Stimulated activated CD4-positive, alpha-beta T cell treated with anti-CD3 and anti-CD28 coated beads, Interleukin-4, amount 100 ng/mL, for 4 hours (primary cell): ENCODE measurements around the gene SH2D6.

Experiments used
- DNase-seq, 2 experiments: peaks; one replicate each; pipeline ENCODE4 v3.0.0-alpha.2; 2020

Gene SH2D6

DNA sequence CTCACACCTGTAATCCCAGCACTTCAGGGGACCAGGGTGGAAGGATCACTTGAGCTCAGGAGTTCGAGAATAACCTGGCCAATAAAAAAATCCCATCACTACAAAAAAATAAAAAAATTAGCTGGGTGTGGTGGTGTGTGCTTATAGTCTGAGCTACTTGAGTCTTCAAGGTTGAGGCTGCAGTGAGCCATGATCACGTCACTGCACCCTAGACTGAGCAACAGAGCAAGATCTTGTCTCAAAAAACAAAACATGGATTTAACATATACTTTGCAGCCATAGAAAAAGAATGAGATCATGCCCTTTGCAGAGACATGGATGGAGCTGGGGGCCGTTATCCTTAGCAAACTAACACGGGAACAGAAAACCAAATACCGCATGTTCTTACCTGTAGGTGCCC lies 22.2 kb downstream of the SH2D6 start:
- no peak for DNase-seq

DNA sequence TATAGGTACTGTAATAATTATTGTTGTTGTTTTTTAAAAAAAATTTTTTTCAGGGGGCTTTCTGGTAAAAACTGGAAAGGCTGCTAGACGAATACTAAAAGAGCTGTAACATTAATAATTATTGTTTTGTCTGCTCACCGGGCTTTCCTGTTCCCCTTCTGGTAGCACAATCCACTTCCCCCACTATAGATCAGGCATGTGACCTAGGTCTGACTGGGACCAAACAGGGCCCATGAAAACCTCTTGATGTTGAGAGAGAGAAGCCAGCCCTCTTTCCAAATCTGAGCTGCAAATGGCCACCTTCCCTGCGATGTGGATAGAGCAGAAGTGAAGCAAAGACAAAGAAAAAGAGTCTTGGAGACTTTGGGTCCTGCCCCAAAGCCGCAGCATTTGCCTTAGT lies 23.4 kb downstream of the SH2D6 start:
- no peak for DNase-seq

DNA sequence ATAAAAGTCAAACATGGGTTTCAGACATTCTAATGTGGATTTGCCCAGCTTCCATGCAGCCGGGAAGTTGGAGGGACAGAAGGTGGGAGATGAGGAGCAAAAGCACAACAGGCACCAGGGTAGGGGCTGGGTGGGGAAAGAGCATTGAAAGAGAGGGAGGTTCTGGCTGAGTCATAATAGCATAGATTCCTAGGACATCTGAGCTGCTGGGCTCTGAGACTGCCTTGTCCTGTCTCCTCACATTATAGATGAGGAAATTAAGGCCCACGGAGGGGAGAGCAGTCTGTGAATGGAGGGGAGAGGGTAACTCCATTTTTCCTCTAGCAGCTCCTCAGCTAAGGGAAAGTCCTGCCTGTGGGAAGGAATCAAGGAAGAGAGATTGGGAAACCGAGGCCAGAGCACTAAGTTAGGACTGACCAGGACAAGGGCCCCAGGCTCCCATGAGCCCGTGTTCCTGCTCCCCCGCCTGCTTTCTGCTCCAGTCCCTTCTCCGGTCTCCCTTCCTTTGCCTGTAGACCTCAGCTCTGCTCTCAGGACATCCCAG lies 26.2 kb downstream of the SH2D6 start:
- DNase-seq = no peak

DNA sequence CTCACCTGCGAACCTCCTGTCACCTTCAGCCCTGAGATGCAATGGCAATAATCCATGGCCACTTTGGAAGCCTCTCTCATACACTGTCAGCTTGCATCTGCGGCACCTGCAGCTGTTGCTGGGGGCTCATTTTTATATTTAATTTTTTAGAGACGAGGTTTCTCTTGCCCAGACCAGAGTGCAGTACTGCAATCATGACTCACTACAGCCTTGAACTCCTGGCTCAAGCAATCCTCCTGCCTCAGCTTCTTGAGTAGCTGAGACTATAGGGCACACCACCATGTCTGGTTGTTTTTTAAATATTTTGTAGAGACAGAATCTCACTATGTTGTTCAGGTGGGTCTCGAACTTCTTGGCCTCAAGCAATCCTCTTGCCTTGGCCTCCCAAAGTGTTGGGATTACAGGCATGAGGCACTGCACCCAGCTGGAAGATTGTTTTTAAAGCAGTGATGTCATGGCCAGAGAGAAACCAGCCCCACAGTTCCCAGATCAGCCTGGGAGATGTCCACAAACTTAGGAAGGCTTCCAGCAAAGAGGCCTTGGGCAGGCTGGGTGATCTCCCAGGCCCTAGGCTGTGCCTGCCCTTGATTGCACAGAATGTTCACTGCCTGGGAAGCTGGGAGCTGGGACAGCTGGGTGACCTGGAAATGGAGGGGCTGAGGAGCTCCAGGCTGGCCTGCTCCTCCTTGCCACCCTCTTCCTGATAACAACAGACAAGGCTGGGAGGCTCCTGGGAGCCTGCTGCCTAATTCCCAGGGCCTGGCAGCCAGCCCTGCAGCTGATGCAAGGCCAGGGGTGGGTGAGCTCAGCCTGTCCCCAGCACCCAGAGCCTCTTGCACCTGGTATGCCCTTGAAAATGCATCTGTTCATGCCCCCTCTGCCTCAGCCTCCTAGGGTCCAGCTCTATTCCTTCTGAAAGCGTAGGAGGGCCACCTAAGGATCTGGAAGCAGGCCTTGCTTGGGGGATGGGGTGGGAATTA lies 27.1 kb downstream of the SH2D6 start:
- DNase-seq = no peak

DNA sequence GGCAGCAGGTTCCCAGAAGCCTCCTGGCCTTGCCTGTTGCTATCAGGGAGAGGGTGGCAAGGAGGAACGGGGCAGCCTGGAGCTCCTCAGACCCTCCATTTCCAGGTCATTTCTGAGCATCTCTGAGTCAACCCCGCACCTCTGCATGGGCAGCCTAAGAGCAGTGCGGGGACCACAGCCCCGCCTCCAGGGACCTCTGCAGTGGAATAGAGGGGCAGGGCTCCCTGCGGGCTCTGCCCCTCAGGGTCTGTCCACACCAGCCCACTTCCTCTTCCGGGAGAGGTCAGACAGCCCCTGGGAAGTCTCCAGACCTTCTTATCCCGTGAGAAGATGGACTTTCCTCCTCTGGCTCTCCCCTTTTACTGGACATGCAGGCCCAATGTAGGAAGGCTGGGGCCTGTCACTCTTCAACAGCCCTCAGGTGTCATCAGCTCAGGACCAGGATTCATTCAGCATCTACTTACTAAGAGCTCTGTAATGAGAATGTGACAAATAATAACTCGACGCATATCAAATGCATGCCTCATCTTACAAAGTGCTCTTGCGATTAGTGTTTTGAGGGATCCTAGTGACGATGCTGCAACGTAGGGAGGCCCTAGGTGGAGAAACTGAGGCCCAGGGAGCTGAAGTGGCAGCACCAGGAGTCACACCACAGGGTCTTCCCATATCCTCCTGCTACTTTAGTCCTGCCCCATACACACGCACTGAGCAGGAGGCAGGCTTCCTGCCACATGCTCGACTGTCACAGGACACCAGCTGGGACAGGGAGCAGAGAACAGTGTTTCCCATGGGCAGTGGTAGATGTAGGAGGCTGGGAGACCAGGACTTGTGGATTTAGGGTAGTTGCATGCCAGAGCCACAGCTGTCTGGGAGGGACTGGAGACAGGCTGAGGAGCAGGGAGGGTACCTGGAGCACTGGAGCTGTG lies 28.0 kb downstream of the SH2D6 start:
- DNase-seq = no peak

DNA sequence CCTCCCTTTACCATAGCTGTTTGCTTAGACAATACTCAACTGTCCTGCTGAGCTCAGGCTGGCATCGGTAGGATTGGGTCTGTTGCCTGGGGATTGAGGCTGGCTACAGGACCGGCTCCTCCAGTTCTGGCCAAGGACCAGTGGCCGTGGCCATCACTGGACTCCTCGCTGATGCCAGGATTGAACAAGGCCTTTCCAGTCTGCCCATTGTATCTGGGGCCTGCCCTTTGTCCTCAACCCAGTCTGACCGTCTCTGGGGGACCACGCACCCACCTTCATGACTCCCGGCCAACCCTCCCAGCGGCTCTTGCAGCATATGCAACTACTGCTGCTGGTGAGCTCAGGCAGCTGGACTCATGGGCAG lies 28.7 kb downstream of the SH2D6 start:
- no peak for DNase-seq

DNA sequence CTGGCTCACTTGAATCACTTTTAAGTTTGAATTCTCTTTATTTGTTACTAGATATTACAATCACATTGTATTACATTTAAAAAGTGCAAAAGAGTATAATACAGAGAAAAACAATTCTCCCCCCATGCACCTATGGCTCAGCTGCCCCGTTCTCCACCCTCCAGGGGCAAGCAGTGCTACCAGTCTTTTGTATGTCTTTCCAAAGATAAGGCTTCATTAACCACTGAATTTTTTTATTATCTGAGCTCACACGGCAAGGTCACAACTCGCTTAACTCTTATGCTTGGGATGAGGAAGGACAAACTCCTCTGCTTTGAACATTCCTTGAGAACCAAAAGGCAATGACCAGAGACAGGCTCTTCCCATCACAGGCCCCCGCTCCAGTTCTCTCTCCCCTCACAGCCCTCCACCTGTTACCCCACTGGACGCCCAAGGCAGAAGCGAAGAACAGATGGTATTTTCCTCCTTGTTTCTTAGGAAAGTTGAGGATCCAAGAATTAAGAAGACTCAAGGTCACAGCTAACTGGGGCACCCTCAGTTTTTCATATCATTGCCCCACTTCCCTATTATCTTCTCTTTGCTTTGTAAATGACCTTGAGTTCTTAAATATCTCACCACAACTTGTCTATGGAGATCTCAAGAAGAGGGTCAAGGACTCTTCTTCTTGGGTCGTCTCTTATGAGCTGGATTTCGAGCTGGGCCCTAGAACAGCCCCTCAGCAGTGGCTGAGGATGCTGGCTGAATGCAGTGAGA lies 30.1 kb downstream of the SH2D6 start:
- DNase-seq = no peak

DNA sequence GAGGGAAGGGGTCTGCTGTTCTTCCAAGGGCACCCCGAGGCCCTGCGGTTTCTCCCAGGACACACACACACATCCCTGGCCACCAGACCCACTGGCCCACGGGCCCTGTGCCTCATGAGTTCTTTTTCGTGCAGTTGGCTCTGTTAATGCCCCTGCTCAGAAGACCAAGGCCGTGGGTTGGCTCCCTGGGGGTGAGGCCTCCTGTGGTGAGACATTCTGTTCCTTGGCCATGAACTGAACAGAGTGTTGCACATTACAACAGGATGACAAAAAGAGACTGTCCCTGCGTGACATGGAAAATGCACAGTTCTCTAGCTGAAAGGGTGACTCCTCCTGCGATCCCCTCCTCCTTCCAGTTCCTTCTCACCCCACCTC lies 30.7 kb downstream of the SH2D6 start:
- DNase-seq = no peak

DNA sequence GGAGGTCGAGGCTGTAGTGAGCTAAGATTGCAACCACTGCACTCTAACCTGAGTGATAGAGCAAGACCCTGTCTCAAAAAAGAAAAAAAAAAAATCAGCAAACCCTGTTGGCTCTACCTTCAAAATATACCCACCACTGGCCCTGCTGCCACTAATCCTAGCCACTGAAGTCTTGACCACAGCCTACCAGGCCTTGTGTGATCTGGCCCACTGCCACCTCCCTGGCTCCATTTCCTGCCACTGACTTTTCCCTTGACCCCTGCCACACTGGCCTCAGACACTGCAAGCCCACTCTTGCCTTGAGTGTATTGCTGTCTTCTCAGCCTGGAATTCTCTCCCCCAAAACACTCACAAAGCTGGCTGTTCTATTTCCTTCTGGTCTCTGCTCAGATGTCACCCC lies 33.7 kb downstream of the SH2D6 start:
- no peak for DNase-seq

DNA sequence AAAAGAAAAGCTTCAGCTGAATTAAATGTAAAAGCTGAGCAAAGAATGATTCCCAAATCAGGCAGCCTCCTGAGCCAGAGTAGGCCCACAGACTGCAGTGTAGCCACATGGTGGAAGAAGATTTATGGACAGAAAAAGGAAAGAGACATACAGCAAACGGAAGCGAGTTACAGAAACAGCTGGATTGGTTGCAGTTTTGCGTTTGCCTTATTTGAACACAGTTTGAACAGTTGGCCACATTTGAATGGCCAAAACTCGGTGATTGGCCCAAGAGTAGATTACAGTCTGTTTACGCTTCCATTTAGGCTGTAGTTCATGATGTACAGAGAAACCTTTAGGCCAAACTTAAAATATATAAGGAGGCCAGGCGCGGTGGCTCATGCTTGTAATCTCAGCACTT lies 35.1 kb downstream of the SH2D6 start:
- DNase-seq = no peak

DNA sequence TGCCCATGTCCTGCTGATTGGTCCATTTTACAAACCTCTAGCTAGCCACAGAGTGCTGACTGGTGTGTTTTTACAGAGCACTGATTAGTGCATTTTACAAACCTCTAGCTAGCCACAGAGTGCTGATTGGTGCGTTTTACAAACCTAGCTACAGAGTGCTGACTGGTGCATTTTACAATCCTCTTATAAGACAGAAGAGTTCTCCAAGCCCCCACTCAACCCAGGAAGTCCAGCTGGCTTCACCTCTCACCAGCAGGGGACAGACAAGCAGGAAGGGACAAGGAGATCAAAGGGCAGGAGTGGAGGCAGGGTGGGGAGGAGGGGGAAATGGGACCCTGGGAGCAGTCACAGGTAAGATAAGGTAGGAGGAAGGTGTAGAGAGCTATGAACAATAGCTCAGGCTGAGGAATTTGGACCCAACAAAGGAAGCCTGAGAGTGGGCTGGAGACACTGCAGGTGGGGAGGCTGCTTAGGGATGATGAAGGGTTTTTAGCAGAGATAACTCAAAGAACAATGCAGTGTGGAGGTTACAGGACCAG lies 37.1 kb downstream of the SH2D6 start:
- DNase-seq = no peak

DNA sequence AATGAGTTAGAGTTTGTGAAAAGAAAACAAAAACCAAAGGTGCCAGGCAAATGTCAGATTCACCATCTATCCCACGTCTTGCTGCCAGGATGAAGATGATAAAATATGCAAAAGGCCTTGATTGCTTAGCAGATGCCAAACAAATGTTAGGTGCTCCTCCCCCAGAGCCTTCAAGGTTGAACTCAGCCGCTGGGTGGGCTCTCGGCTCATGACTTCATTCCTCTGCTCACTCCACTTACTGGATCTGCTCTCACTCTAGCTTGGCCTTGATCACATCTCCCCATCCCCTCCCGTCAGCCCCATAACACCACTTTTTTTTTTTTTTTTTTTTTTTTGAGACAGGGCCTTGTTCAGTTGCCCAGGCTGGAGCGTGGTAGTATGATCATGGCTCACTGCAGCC lies 38.5 kb downstream of the SH2D6 start:
- DNase-seq = no peak

DNA sequence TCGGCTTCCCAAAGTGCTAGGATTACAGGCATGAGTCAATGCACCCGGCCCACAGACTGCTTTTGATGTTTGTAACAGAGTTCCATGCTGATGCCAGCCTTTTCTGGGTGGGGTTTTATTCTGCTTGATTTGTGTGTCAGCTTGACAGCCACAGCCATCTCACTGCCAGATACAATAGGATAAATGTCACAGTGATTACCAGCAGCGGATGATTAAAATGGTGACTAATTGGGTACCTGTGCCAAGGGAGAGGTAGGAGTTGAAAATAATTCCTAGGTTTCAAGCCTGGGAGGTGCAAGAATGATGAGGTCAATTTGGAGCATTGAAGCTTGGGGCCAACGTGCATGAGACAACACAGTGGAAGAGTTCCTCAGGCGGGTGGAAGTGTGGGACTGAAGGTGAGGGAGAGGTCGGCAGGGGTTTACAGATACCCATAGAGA lies 39.4 kb downstream of the SH2D6 start:
- no peak for DNase-seq

DNA sequence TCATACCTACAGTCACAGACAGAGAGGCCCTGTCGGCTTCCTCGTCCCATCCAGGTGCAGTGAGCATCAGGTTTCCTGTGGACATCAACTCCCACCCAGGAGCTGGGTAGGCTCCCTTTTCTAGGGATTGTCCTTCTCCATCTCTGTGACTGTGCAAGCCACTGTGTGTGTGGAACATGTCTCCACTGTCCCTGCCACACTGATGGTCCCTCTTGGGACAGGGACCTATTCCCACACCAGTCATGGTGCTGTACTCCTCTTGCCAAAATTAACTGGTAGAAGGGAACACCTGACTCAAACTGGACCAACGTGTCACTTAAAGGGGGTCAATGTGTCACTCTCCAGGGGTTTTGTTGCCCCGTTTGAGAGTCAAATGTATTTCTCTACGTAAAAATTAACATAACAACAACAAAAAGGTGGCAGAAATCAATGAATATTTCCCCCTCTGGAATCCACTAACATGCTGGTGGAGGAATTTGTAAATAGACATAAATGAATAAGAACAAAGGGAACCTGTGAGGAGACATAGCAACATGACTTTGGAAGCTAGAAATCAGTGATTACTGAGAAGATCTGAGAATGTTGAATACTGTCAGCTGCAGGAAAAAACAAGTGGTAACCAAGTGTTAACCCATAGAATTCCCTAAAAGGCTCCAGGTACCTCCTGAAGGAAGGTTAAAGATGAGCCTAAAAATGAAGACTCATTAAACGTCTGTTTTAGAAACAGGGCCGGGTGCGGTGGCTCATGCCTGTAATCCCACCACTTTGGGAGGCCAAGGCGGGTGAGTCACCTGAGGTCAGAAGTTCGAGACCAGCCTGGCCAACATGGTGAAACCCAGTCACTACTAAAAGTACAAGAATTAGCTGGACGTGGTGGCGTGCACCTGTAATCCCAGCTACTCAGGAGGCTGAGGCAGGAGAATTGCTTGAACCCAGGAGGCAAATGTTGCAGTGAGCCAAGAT lies 40.4 kb downstream of the SH2D6 start:
- no peak for DNase-seq

DNA sequence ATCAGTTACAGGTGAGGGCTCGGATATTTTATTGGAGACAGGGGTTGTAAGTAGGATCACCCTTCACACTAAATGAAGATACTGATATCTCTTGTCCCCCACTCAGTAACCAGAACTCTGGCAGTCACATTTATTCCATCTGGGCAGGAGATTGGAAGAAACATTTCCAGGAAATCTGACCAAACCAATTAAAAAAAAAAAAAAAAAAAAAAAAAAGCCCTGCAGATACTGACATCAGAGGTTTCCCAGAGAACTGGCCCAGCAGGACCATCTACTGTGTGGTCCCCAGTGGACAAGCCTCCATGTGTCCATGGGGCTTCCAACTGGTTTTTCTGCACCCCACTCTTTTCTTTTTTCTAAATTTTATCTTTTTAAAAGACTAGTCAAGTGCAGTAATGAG lies 41.3 kb downstream of the SH2D6 start:
- no peak for DNase-seq

DNA sequence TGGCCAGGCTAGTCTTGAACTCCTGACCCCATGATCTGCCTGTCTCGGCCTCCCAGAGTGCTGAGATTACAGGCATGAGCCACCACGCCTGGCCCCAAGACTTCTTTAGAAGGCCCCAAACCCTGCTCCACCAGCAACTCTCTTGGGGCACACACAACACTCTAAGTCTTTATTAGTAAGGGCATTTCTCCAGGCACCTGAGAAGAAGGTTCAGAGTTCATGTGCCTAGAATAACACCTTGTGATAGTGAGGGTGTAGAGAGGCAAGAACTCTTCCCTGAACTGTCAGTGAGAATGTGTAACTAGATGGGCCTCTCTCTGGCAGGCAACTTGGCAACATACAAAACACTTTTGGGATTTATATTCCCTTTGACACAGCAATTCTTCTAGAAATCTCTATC lies 43.8 kb downstream of the SH2D6 start:
- DNase-seq = no peak

DNA sequence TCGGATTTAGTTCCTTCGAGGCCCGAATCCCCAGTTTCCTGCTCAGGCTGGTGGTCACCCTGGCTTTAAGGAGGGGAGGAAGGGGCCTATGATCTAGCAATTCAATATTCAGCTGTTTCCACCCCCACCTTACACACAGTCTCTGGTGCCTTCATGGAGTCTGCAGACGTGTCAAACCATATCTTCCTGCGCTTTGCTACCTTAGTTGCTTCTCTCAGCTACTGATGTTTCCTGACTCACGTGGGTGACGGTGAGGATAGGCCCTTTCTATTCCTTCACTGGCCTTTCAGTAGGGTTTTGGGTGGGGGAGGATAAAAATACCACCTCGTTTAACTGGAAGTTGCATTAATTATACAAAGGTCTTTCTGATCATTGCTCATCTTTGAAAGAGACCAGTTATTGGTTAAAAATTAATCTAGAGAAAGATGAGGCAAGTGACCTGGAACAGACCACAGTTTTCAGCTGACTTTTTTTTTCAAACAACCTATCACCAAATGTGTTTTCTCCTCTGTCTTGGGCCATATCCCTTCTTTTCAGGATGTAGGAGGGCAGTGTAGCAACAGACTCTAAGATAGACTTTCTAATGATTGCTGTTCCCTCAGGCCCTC lies 49.7 kb downstream of the SH2D6 start:
- no peak for DNase-seq

DNA sequence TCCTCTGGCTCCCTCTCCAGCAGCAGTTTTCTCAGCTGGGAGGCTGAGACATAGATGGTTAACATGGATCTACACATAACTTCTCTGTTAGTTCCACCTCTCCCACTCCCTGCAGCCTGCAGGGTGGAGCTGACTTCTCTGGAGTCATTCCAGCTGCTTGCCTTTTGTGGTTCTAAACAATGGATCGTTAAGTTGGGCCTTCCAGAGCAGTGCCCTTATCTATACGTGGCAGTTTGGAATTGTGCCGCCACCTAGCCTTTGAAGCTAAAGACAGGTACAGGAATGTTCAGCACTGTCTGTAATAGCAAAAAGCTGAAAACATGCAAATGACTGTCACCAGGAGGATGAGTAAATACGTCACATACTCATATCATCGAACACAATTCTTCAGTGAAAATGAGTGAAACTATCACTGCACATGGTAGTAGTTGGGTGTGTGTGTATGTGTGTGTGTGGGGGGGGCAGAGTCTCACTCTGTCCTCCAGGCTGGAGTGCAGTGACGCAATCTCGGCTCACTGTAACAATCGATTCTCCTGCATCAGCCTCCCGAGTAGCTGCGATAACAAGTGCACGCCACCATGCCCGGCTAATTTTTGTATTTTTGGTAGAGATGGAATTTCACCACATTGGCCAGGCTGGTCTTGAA lies 50.3 kb downstream of the SH2D6 start:
- DNase-seq = no peak

DNA sequence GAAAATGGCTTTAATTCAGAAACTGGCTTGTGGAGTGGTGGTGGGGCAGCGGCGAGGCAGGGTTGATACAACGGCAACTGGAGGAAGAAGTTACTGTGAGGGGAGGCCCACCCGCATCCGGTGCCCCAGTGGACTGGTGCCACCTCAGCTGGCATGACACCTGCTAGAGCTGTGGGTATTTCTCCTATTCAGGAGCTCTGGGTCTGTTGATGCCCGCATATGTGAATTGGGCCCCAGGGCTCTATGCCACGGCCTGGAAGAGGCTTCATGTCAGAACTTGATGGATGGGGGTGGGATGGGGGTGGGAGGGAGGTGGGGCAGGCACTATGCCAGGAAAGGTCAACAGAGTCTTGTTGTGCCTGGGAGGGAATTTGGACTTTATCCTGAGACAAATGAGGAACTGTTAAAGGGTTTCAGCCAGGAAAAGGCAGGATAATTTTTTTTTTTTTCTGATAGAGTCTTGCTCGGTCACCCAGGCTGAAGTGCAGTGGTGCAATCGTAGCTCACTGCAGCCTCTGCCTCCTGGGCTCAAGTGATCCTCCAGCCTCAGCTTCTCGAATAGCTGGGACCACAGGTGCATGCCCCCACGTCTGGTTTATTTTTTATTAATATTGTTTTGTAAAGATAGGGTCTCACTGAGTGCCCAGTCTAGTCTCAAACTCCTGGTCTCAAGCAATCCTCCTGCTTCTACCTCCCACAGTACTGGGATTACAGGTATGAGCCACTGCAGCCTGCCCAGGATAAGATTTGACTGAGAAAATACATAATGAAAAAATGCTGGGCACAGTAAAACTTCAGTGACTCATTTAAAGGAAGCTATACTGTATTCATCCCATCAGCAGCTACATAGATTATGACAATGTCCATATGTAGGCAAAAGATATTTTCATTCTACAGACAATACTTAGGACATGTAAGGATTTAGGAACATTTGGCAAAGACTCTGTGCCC lies 52.6 kb downstream of the SH2D6 start:
- DNase-seq = no peak
